ENCODE measurements around the gene HOXC11. TPM values are rescaled to one million over a fixed set of nuclear protein-coding genes. Genes with fewer than 3 reads are reported as not detected.

Gene HOXC11
- total RNA-seq, 1 experiment from 2014 or later = 4.3 TPM

DNA sequence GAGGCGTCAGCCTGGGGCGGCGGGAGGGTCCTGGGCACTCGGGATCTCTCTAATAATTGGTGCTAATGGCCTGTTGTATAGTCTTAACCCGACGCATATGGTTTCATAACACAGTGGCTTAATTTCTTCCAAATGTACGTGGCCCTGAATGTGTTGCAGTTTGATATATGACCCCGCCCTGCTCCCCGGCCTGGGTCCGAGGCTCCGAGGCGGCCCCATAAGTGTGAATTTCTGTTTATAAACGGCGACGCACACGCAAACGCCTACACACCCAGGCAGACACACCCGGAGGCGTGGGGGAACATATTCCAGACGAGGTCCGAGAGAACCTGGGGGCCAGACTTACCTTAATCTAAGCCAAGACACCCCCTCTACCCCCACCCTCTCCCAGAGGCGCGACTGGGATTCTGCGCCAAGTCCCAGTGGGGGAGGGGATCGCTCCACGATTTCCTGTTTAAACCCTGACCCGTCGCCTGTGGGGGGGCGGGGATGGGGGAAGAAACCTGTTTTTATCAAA is 45.6 kb downstream of the HOXC11 start:
- Histone ChIP-seq H3K27ac (peak overlapping the region; percentile 93), H3K4me1 (replicated peaks) (peaks cover 55% of the 10 kb centered on the region), H3K36me3 (peaks cover 3% of the 10 kb centered on the region), H3K9me3 (replicated peaks) (no peaks in the 10 kb centered on the region), H3K27me3 (replicated peaks) (no peaks in the 10 kb centered on the region), H3K4me3 (peak overlapping the region; percentile 56)
- peak; percentile 79 to 81 for DNase-seq (ENCODE audit: low read depth in 1 of 2, low spot score in 2 of 2)

DNA sequence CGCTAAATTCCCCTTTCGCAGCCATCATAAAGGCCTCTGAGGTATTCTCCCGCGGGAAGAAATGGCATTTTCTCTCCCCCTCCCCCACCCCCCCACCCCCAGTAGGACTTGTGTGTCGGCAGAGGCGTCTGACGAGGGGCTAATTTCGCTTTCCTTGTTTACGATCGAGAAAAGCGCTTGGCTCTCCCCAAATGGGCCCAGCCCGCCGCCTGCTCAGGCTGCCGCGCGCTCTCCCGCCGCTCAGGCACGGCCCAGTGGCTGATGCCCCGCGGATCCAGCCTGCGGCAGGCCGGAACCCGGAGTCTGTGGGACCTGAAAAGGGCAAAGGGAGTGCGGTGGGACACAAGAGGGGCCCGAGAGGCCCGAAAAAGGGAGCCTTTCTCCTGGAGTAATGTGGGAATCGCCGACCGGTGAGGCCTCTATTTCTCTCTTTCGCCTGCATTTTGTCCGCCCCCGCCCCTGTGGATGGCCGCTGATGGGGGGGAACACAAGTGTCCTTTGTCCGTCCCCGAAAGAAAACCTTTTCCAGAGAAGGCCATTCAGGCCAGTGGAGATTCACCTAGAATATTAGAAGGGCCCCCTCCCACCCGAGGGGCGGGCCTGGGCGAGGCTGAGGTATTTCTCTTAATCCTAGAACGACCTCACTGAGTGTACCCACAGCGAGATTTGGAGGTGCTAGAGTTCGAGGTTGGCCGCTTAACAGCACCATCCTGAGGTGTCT is 46.3 kb downstream of the HOXC11 start:
- DNase-seq (ENCODE audit: low read depth in 1 of 2, low spot score in 2 of 2) = peak in 1 of 2 experiments; percentile 55
- Histone ChIP-seq H3K4me3 (peak overlapping the region; percentile 56), H3K36me3 (peaks cover 3% of the 10 kb centered on the region), H3K27ac (peak overlapping the region; percentile 93), H3K27me3 (replicated peaks) (no peaks in the 10 kb centered on the region), H3K9me3 (replicated peaks) (no peaks in the 10 kb centered on the region), H3K4me1 (replicated peaks) (peaks cover 56% of the 10 kb centered on the region)

DNA sequence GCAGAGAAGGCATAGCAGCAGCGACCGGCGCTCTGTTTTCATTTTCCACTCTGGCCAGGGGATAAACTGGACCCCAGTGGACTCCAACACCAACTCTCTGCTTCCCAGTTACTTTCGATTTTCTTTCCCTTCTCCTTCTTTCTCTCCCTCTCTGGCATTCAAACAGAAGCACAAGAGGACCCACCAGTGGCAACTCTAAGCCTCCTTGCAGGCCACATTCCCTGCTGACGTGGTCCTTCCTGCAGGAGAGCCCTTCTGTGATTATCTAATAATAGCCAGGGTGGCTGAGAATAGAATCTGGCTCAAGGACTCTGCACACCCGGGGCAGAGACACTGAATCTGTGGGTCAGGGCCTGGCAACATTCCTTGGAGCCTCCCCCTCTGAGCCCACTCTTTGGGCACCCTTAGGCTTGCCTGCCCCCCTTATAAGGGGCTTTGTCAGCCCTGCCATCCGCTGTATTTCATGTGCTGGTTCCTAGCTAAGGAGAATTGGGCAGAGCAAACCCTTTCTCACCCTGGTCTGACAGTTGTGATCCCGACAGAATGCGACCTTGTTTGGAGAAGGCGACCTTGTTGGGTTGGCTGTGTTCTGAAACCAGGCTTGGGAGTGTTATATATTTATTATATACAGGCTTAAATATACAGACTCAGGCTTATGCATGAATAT is 47.1 kb downstream of the HOXC11 start:
- Histone ChIP-seq H3K4me3 (peak overlapping the region; percentile 56), H3K9me3 (replicated peaks) (no peaks in the 10 kb centered on the region), H3K4me1 (replicated peaks) (peaks cover 58% of the 10 kb centered on the region), H3K27me3 (replicated peaks) (no peaks in the 10 kb centered on the region), H3K27ac (peak overlapping the region; percentile 93), H3K36me3 (peaks cover 6% of the 10 kb centered on the region)
- DNase-seq (ENCODE audit: low read depth in 1 of 2, low spot score in 2 of 2) = peak; percentile 73 to 75

DNA sequence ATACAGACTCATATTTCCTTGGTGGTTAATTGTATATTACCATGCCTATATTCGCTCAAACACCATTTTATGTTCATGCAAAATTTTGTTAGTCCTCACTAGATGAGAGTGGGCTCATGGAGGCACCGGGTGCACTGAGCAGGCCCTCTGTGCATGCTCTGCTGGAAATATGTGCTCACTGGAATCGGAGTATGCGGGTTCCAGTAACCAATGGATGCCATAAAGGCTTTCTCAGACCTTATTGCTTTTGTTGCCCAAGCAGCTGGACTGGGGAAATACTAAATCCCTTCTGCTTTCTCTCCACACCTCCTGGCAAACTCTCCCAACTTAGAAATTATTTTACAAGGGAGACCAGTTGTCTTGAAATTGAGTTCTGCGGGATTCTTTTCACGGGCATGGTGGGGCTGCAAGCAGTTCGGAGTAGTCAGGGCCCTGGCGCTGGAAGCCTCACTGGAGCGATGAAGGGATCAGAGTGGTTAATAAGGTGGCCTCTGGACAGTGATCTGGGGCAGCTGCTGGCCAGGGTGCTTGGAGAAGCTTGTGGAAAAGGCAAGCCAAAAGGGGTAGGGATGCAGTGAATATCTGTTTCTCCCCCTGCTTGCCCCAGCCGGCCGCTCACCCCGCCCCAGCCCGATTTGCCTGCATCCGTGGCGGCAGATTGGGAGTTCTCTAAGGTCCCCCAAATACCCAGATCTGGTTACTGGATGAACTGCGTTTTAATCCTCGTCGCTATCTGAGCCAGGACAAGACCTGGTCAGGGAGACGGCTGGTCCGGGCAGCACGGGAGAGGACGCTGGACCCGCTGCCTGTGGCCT is 47.9 kb downstream of the HOXC11 start:
- H3K27ac ChIP-seq = peak overlapping the region; percentile 29; the same call in 1 of the 2 replicates
- no peaks in the 10 kb centered on the region for H3K27me3 ChIP-seq (replicated peaks)
- peaks cover 57% of the 10 kb centered on the region for H3K4me1 ChIP-seq (replicated peaks)

DNA sequence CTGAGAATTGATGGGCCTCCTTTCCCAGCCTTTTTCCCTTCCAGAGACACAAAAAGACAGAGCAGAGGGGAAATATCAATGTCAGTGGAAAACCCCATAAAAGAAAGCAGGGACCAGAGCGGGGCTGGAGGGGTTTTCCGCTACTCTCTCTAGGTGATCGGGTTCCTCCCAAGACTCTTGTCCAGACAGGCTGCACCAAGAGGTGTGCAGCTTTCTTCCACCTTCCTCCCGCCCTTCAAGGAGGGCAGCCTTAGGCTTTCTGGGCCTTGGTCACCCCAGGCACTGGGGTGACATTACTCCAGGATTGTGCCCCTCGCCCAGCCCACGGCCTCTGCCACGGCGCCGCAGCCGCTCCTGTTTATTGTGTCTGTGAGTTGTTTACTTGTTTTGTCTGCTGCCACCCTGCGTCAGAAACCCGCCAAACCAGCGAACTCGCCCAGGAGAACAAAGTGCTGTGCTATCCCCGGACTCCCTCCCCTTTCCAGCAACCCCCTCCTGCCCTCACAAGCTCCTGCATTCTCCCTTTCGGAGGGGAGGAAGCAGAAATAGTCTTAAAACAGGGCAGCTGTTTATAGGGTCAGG is 48.6 kb downstream of the HOXC11 start:
- no peaks in the 10 kb centered on the region for H3K9me3 ChIP-seq (replicated peaks)
- peaks cover 7% of the 10 kb centered on the region for H3K36me3 ChIP-seq
- H3K27ac ChIP-seq = peak overlapping the region; percentile 29; the same call in 1 of the 2 replicates
- H3K4me1 ChIP-seq (replicated peaks) = peaks cover 53% of the 10 kb centered on the region
- H3K4me3 ChIP-seq = peak overlapping the region; percentile 14
- DNase-seq (ENCODE audit: low read depth in 1 of 2, low spot score in 2 of 2) = peak in 1 of 2 experiments; percentile 68
- no peaks in the 10 kb centered on the region for H3K27me3 ChIP-seq (replicated peaks)

More for the DNA sequence above, 47.9 kb downstream of the HOXC11 start:
- Histone ChIP-seq H3K9me3 (replicated peaks) (no peaks in the 10 kb centered on the region), H3K4me3 (peak overlapping the region; percentile 56), H3K36me3 (peaks cover 6% of the 10 kb centered on the region)
- peak in 1 of 2 experiments; percentile 34 for DNase-seq (ENCODE audit: low read depth in 1 of 2, low spot score in 2 of 2)

DNA sequence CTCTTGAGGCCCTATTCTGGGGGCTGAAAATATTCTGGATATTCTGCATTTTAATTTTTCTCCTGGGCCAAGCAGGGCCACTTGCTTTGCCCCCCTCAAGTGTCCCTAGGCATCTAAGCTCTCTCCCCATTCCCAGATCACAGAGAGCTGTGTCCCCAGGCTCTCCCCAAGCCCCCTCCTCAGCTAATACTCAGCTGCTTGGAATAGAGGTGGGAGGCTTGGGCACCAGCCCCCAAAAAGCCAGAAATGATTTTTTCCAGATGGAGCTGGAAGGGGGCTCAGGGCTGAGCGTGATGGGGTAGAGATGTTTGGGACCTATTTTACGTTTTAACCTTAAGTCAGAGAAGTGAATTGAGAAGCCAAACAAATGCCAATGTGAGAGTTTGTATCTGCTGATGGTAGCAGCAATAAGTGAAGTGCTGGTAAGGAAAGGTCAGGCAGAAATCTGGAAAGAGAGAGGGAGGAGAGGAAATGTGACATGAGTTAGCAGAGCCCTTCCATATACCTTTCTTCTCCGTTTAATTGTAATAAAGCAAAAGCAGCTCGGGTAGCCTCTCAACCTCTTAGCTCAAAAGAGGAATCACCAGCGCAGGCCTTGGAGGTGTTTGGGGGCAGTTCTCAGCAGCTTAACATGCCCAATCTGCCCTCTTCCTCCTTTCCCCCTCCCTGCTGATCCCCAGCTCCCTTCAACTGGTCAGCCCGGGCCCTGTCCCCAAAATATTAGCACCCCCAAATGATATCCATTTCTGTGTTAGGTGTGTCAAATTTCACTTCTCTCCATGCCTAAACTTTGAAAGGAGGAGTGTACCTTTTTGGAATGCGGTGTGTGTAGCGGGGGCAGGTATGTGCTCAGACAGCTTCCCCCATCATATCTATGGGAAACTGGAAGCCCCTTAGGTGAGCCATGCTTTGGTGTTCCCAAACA is 50.3 kb downstream of the HOXC11 start:
- no peak overlapping the region for H3K27ac ChIP-seq
- no peak overlapping the region for H3K4me3 ChIP-seq
- no peak for DNase-seq (ENCODE audit: low read depth in 1 of 2, low spot score in 2 of 2)
- H3K9me3 ChIP-seq (replicated peaks) = no peaks in the 10 kb centered on the region
- H3K4me1 ChIP-seq (replicated peaks) = peaks cover 51% of the 10 kb centered on the region
- no peaks in the 10 kb centered on the region for H3K27me3 ChIP-seq (replicated peaks)
- peaks cover 11% of the 10 kb centered on the region for H3K36me3 ChIP-seq

DNA sequence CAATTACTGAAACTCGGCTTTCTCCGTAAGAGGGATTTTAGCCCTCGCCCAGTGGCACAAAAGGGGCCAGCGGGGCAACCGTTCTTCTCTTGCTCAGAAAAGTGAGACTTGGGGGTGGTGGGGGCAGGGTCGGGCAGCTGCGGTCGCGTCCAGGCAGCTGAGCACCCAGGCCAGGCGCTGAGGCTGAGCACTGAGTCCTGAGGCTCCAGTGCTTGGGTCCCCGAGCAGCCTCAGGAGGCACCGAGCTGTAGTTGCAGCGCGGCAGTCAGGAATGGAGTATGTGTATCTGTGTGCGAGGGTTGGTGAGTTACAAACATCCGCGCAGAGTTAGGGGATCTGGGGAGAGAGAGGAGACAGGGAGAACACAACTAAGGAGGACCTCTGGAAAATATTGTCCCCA is 51.2 kb downstream of the HOXC11 start:
- no peaks in the 10 kb centered on the region for H3K27me3 ChIP-seq (replicated peaks)
- H3K27ac ChIP-seq = no peak overlapping the region
- no peak overlapping the region for H3K4me3 ChIP-seq
- H3K4me1 ChIP-seq (replicated peaks) = peaks cover 48% of the 10 kb centered on the region
- peaks cover 17% of the 10 kb centered on the region for H3K36me3 ChIP-seq
- H3K9me3 ChIP-seq (replicated peaks) = no peaks in the 10 kb centered on the region
- no peak for DNase-seq (ENCODE audit: low read depth in 1 of 2, low spot score in 2 of 2)

DNA sequence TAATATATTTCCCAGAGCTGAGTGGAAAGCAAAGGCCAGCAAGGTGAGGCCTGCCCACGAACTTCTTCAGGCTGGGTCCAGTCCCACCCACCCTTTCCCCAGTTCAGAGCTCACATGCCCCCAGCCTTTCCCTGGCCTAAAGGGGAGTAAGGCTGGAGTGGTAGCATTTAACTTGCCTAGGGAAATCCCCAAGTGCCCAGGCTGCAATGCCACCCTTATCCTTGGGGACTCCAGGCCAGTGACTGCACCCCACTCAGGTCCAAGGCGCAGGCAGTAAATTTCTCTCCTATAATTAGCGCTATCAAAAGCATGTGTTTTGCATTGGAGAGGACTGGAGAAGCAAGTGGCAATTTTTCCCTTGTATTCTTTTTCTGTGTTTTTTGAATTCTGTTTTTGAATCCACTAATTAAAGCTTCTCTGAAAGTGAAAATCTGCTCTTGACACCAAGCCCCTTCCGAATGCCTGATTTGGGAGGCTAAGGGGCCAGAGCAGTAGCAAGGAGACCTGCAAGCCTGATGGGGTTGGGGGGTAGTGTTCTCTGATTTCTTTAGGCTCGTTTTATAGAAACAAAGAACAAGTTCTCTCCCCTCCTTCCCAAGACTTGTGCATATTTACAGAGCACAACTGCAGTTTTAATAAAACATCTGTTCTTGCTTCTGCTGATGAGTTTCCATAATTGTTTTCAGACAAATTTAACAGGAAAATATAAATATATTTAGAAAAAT is 51.8 kb downstream of the HOXC11 start:
- DNase-seq (ENCODE audit: low read depth in 1 of 2, low spot score in 2 of 2) = no peak
- Histone ChIP-seq H3K27ac (no peak overlapping the region), H3K4me3 (no peak overlapping the region), H3K27me3 (replicated peaks) (no peaks in the 10 kb centered on the region), H3K4me1 (replicated peaks) (peaks cover 48% of the 10 kb centered on the region), H3K9me3 (replicated peaks) (no peaks in the 10 kb centered on the region), H3K36me3 (peaks cover 21% of the 10 kb centered on the region)

DNA sequence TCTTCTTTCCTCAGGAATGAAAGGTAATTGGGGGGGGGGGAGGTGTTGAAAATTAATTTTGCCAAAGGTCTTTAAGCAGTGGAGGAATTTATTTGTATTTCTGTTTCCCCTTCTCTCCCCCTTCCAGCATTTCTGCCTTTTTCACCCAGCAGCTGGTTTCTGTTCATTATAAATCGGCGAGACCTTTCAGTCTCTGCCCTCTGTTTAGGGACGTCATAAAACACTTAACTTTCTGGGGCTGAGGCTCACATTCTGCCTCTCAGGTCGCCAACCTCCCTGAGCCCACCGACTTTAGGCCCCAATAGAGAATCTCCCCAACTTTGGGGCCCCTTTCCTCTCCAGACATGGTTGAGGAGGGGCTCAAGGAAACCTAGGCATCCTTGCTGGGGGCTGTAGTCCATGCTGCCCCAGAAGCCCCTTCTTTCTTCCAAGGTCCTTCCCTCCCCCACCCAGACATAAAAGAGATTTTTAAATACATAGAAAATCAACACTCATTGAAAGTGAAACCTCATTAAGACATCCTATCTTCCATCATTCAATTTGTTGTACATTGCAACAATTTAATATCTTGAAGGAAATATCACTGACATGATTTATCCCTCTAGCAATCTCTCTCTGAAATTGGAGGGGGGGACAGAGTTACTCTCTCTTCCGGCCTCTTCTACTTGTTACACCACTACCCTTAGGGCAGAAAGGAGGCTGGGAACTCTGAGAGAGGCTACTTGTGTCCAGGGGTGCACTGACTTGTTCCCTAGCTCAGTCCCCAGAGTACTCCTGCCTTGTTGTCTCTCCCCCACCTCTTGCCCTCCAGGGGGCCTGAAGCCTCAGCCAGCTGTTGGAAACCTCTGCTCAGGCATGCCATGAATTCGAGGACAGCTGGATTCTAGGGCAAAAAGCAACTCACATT is 52.8 kb downstream of the HOXC11 start:
- peaks cover 39% of the 10 kb centered on the region for H3K4me1 ChIP-seq (replicated peaks)
- no peak overlapping the region for H3K4me3 ChIP-seq
- H3K9me3 ChIP-seq (replicated peaks) = no peaks in the 10 kb centered on the region
- no peaks in the 10 kb centered on the region for H3K27me3 ChIP-seq (replicated peaks)
- H3K36me3 ChIP-seq = peaks cover 31% of the 10 kb centered on the region
- DNase-seq (ENCODE audit: low read depth in 1 of 2, low spot score in 2 of 2) = no peak
- no peak overlapping the region for H3K27ac ChIP-seq

DNA sequence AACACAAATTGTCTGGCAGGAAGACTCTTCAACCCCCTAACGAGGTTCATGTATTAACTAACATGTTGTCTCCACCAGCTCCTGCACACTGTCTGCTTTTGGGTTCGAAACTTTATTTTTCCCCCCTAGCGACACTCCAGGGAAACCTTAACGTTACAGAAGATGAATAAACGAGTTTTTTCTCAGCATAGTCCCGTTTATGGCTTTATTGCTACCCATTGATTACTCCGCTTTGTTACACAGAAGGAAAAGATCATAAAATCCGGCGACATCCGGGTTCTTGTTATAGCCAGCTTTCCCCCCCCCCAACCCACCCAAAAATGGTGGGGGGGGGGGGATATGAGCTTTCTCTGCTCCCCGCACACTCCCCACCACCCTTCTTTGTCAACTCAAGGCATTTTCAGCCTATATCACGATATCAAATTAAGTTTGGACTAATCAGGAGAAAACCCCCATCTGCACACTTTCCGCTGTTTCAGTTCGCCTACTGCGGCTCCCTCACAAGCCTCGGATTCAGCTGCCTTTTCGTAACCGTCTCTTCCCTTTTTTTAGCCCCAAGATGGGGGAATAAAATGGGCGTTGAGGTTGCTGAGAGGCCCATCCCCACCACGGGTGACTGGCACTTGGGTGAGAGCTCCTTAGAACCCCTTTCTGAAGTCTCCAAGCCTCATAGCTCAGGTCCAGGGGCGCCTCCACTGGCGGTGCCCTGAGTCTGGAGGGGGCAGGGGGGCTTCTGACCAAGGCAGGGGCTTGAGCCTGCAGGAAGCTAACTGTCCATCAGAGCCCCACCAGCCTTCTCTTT is 53.9 kb downstream of the HOXC11 start:
- DNase-seq (ENCODE audit: low read depth in 1 of 2, low spot score in 2 of 2) = no peak
- Histone ChIP-seq H3K27ac (no peak overlapping the region), H3K9me3 (replicated peaks) (no peaks in the 10 kb centered on the region), H3K4me1 (replicated peaks) (peaks cover 28% of the 10 kb centered on the region), H3K27me3 (replicated peaks) (no peaks in the 10 kb centered on the region), H3K4me3 (no peak overlapping the region), H3K36me3 (peaks cover 42% of the 10 kb centered on the region)

Data from SJSA1 (cell line).